Spleen (tissue), 7 donors: ENCODE data around the gene TAAR8.

ENCODE experiments used
- POLR2A ChIP-seq, 3 donors: fragments of 450-650 bp; IDR thresholded peaks; one replicate each; pipeline ENCODE4 v1.5.1; 2017; ENCODE audit warnings: antibody characterized with exemption in 3 of 3, mild to moderate bottlenecking in 1 of 3
- TF ChIP-seq, protein P1 (sequence below), 11 experiments: fragments of 200-600 bp in 7 of 11; fragments of 450-650 bp in 4 of 11; sonication (generic) in 4 of 11; IDR thresholded peaks in 8 of 11; conservative IDR thresholded peaks in 3 of 11; 1 replicate in 7 of 11; 2 replicates in 4 of 11; pipeline versions ENCODE4 v1.4.0 to v1.8.0; 2016 to 2021; ENCODE audit warnings: antibody characterized with exemption in 11 of 11, inconsistent platforms in 4 of 11, mild to moderate bottlenecking in 1 of 11
- donor health status: DM: no; HTN: no; CAD: no; lungs with moderate emphysema.
- donor health status: DM: no; HTN: no; CAD: no.
- donor health status: DM: no; HTN: no; CAD: no.

DNA sequence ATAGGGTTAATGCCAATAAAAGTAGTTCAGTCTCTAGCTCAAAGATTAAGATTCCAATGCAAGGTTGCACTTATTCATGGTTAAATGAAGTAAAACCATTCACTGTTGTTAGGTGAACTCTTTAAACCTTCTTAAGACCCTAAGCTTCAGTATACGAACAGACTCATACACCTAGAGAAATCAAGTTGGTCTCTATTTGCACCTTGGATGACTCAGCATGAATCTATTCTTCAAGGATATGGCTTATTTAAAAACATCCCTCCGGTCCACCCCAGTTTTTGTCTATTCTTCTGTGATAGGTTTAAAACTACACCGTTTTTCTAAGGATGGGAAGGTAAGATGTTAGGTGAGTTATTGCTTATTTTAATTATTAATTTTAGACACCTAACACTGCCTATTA is 15.3 kb upstream of the TAAR8 start:
- TF ChIP-seq, protein P1, sequence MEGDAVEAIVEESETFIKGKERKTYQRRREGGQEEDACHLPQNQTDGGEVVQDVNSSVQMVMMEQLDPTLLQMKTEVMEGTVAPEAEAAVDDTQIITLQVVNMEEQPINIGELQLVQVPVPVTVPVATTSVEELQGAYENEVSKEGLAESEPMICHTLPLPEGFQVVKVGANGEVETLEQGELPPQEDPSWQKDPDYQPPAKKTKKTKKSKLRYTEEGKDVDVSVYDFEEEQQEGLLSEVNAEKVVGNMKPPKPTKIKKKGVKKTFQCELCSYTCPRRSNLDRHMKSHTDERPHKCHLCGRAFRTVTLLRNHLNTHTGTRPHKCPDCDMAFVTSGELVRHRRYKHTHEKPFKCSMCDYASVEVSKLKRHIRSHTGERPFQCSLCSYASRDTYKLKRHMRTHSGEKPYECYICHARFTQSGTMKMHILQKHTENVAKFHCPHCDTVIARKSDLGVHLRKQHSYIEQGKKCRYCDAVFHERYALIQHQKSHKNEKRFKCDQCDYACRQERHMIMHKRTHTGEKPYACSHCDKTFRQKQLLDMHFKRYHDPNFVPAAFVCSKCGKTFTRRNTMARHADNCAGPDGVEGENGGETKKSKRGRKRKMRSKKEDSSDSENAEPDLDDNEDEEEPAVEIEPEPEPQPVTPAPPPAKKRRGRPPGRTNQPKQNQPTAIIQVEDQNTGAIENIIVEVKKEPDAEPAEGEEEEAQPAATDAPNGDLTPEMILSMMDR (IDR thresholded peaks at IDR 0.05 in 8 of 11, conservative IDR thresholded peaks at IDR 0.05 in 3 of 11): no peak
- no peak for TF ChIP-seq POLR2A (IDR thresholded peaks at IDR 0.05)
